KOPT-K1 (cell line): ENCODE results near the gene SNX21.

ENCODE experiments used
- H3K27ac ChIP-seq: fragments of 200-600 bp; sonication (generic); 2 replicates; pipeline ENCODE4 v1.5.1; 2016; ENCODE audit warnings: antibody characterized with exemption, mild to moderate bottlenecking, low read depth, low read length; ENCODE audit not compliant: poor library complexity, severe bottlenecking
- H3K36me3 ChIP-seq: fragments of 200-600 bp; sonication (generic); 2 replicates; pipeline ENCODE4 v1.5.1; 2017; ENCODE audit warnings: antibody characterized with exemption, mild to moderate bottlenecking, low read length, moderate library complexity; ENCODE audit not compliant: insufficient read depth
- H3K9me3 ChIP-seq: fragments of 200-600 bp; sonication (generic); 2 replicates; pipeline ENCODE4 v1.5.1; 2017; ENCODE audit warnings: antibody characterized with exemption, low read length, mild to moderate bottlenecking; ENCODE audit not compliant: insufficient read depth, poor library complexity, severe bottlenecking

SNX21 gene

DNA sequence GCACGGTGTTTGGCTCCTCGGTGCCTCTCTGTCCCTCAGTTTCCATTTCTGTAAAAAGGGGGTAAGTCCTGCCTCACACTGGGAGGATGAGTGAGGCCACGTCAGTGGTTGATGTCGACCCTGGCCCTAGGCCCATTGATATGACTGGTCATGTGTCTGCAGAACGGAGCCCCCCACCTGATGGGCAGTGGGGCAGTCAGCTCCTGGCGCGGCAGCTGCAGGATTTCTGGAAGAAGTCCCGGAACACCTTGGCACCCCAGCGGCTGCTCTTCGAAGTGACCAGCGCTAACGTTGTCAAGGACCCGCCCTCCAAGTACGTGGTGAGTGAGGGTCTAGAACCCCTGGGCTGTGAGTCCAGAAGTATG lies 1.2 kb downstream of the SNX21 start:
- Histone ChIP-seq H3K36me3 (no peaks in the 10 kb centered on the region), H3K9me3 (no peaks in the 10 kb centered on the region), H3K27ac (no peak overlapping the region)

DNA sequence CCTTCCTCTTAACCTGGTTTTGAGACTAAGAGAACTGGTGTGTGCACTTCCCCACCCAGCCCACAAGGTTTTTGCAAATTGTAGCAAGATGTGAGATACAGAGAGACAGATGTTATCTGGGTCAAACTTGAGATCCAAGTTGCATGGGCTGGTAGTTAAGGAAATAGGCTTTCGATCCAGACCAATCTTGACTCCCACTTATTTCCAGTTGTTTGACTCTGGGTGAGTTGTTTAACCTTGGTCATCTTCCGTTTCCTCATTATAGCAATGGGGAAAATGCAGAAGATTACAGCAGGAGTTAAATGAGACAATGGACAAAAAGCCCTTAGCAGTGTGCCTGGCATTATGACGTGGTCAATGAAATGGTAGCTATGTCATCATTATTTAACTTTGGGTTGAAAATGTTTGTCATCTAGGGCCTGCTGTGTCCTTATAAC lies 1.7 kb downstream of the SNX21 start:
- Histone ChIP-seq H3K9me3 (no peaks in the 10 kb centered on the region), H3K36me3 (no peaks in the 10 kb centered on the region), H3K27ac (no peak overlapping the region)

DNA sequence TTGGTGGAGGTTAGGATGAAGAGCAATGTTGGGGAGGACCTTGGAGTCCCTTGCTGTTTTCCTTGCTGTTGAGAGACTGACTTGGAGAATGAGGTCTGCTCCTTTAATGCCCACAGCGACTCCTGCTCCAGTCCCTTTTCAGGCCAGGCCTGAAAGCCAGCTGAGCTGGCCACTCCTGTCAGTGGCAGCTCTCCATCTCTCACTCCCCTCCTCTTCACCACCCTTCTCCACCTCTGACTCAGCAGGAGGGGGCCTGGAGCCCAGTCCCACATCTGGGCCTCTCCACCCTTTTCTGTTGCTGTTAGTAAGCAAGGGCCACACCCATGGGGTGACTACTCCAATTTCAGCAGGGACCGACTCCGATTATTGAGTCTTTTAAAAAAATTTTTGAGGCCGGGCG lies 2.2 kb downstream of the SNX21 start:
- no peaks in the 10 kb centered on the region for H3K9me3 ChIP-seq
- H3K36me3 ChIP-seq, result no peaks in the 10 kb centered on the region
- no peak overlapping the region for H3K27ac ChIP-seq

DNA sequence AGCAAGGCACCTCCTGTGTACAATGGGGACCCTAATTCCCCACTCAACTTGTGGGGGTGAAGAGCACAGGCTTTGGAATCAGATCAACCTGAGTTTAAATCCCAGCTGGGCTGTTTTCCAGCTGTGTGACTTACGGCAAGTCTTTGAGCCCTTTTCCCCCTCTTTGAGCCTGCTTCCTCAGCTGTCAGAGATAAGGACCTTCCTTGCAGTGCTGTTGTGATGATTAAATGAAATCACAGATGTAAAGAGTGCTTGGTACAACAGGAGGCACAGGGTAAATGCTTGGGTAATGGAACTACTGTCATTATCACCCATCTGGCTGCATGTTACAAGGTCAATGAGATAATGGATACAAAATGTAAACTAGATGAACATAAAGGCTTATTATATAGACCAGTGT lies 3.2 kb downstream of the SNX21 start:
- Histone ChIP-seq H3K9me3 (no peaks in the 10 kb centered on the region), H3K36me3 (peaks cover 5% of the 10 kb centered on the region; the same call in 1 of the 2 replicates), H3K27ac (no peak overlapping the region)

DNA sequence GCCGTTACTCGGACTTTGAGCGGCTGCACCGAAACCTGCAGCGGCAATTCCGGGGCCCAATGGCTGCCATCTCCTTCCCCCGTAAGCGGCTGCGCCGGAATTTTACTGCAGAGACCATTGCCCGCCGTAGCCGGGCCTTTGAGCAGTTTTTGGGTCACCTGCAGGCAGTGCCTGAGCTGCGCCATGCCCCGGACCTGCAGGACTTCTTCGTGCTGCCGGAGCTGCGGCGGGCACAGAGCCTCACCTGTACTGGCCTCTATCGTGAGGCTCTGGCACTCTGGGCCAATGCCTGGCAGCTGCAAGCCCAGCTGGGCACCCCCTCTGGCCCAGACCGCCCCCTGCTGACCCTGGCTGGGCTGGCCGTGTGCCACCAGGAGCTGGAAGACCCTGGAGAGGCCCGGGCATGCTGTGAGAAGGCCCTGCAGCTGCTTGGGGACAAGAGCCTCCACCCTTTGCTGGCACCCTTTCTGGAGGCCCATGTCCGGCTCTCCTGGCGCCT lies 7.2 kb downstream of the SNX21 start:
- H3K9me3 ChIP-seq, result no peaks in the 10 kb centered on the region
- H3K36me3 ChIP-seq, result peaks cover 44% of the 10 kb centered on the region
- H3K27ac ChIP-seq, result no peak overlapping the region

DNA sequence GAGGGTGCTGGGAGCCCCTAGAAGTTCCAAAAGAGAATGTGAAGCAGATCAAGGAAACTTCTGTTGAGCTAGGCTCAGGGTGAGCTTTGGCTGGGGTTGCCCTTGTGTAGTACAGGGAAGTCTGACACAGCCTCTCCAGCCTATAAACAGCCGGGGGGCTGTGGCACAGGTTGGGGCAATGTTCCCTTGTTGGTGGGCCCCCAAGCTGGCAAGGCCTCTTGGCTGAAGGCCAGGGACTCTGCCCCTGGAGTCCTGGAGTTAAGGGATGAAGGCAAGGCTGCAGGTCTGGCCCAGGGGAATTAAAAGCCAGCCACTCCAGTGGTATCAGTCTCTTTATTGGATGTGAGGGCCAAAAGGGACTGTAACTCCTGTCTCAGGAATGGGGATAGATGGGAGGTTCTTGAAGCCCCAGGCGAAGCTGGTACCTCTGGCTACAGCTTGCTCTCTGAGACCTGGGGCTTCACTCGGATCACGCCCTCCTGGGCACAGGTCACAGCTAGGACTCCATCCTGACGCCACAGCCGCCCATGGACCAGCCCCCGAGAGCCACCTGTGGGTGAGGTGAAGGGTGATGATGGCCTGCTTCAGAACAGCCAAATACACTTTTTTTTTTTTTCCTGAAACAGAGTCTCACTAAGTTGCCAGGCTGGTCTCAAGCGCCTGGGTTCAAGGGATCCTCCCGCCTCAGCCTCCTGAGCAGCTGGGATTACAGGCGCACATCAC lies 8.0 kb downstream of the SNX21 start:
- H3K27ac ChIP-seq, result no peak overlapping the region

DNA sequence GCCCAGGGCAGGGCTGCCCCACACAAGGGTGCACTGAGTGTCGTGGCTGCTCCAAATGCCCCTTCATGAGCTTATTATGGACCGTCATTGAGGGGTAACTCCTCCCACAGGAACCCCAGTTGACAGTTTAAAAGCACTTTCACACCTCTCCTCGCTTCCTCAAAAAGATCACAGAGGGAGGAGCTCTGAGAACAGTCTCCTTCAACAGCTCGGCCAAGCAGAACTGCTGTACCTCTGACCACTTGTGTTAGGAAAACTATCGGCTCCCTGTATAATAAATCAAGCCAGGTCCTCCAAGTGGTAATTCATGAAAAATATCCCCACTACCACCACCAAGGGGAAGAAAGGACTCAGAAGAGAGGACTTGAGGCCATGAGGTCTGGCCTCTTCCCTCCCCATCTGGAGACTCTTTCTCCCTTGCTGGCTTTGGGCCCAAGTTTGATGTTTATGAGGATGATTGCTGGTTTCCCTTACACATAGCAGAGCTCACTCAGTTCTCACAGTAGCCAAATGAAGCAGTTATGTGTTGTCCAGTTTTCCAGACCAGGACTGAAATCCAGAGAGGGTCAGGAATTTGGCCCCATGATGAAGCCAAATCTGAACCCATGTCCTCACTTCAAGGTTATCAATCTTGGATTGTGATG lies 8.7 kb downstream of the SNX21 start:
- no peaks in the 10 kb centered on the region for H3K9me3 ChIP-seq
- no peak overlapping the region for H3K27ac ChIP-seq
- H3K36me3 ChIP-seq, result peaks cover 58% of the 10 kb centered on the region

More for the DNA sequence above, 8.0 kb downstream of the SNX21 start:
- no peaks in the 10 kb centered on the region for H3K9me3 ChIP-seq
- peaks cover 53% of the 10 kb centered on the region for H3K36me3 ChIP-seq

DNA sequence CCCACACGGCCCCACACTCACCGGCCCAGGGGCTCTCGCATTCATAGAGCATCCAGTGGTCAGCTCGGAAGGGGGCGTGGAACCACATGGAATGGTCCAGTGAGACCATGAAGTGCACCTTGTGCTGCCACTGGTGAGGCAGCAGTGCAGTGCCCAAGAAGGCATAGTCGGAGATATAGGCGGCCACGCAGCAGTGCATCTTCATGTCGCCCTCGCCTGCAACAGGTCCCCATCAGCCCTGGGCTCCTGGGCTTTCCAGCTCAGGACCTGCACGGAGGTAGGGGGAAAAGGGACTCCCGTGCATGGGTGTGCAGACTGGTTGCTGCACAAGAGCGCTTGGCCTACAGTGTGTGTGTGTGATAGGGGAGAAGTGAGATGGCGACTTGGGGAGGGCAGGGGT lies 9.9 kb downstream of the SNX21 start:
- Histone ChIP-seq H3K36me3 (peaks cover 65% of the 10 kb centered on the region), H3K9me3 (no peaks in the 10 kb centered on the region), H3K27ac (no peak overlapping the region)

DNA sequence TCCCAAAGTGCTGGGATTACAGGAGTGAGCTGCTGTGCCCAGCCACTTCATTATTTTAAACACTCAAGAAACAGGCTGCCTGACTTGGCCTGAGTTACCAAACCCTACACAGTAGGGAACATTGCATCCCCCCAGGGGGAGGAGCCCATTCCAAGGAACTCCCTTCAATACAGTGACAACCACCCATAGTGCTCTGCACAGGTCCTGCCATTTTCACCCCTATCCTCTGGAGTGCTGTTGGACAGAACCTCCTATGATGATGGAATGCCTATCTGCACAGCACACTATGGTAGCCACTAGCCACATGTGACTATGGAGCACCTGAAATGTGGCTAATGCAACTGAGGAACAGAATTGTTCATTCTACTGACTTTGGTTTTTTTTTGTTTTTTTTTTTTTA lies 11.9 kb downstream of the SNX21 start:
- no peak overlapping the region for H3K27ac ChIP-seq
- H3K36me3 ChIP-seq, result peaks cover 79% of the 10 kb centered on the region
- no peaks in the 10 kb centered on the region for H3K9me3 ChIP-seq

DNA sequence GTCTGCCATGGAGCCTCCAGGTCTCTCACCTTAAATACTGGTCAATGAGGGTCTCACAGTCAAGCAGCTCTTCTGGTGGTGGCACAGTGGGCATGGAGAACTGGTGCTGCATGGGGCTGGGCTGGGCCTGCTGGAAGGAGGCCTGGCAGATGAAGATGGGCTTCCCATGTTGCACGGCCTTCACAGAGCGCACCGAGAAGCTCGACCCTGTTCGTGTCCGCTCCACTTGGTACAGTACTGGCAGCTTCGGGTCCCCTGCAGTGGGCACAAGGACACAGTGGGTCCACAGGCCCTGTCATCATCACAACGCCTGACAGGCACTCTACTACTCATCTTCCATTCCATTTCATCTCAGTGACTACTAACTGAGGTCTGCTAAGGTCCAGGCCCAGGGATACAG lies 14.8 kb downstream of the SNX21 start:
- Histone ChIP-seq H3K9me3 (no peaks in the 10 kb centered on the region), H3K36me3 (peaks cover 84% of the 10 kb centered on the region), H3K27ac (no peak overlapping the region)

DNA sequence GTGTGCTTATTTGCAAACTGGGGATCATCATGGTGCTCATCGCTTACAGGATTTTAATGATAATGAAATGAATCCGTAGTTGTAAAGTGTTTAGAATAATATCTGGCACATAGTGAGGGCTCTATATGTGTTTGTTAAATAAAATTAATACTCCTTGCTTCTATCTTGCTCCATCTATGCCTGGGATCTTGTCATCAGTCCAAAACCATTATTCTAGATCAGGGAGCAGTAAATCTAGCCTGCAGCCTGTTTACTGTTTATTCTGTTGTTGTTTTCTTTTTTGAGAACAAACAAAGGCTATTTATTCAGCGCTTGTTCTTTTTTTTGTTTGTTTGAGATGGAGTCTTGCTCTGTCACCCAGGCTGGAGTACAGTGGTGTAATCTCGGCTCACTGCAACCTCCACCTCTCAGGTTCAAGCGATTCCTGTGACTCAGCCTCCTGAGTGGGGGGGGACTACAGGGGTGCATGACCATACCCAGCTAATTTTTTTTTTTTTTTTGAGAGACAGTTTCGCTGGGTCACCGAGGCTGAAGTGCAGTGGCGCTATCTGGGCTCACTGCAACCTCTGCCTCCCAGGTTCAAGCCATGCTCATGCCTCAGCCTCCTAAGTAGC lies 15.5 kb downstream of the SNX21 start:
- H3K36me3 ChIP-seq, result peaks cover 82% of the 10 kb centered on the region
- no peak overlapping the region for H3K27ac ChIP-seq
- no peaks in the 10 kb centered on the region for H3K9me3 ChIP-seq

DNA sequence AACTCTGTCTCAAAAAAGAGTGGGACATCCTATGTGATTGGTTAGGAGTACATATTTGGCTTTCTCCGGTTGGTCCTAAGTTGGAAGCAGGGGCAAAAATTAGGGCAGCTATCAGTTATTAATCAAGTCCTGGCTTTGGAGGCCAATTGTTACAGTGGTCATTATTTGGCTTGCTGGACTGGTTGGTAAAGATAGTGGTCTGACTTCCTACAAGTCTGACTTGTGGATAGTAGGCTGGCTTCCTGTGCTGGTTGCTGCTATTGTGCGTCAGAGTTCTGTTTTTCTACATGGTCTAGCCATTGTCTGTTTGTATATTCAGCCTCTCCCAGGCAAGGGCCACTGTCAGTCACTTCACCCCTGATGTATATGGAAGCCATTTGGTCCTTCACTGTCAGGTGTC lies 16.6 kb downstream of the SNX21 start:
- no peaks in the 10 kb centered on the region for H3K9me3 ChIP-seq
- H3K36me3 ChIP-seq, result peaks cover 78% of the 10 kb centered on the region

DNA sequence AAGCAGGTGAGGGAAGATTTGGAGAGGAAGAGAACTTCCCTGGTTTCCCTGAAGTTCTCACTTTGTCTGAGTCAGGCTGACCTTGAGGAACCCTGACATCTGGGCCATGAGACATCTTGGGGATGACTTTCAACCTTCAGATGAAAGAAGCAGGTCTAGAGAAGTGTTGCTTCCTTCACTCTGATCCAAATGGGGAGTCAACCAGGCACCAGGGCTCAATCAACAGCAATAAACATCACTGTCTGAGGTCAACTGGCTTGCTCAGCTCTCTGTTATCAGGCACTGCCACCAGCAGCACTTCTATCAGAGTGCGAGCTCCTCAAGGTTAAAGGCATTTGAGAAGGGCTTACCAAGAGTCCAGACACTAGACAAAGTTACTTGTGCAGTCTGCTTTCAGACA lies 17.3 kb downstream of the SNX21 start:
- H3K9me3 ChIP-seq, result no peaks in the 10 kb centered on the region
- no peak overlapping the region for H3K27ac ChIP-seq
- H3K36me3 ChIP-seq, result peaks cover 71% of the 10 kb centered on the region

More for the DNA sequence above, 16.6 kb downstream of the SNX21 start:
- no peak overlapping the region for H3K27ac ChIP-seq

DNA sequence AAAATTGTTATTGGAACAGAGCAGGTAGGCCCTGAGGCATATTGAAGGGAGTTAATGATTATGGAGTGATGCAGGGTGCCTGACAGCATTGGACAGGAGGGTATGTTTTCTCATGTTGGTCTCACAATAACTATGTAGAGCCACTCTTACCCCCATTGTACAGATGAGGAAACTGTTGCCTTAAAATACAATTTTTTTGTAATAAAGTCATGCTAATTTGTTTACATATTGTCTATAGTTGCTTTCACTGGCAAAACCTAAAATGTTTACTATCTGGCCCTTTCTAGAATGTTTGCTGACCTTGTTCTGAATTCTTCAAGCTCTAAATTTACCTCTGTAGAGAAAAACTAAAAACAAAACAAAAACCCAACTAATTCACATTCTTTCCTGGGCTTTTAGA lies 17.9 kb downstream of the SNX21 start:
- H3K27ac ChIP-seq, result no peak overlapping the region
- peaks cover 66% of the 10 kb centered on the region for H3K36me3 ChIP-seq
- no peaks in the 10 kb centered on the region for H3K9me3 ChIP-seq

DNA sequence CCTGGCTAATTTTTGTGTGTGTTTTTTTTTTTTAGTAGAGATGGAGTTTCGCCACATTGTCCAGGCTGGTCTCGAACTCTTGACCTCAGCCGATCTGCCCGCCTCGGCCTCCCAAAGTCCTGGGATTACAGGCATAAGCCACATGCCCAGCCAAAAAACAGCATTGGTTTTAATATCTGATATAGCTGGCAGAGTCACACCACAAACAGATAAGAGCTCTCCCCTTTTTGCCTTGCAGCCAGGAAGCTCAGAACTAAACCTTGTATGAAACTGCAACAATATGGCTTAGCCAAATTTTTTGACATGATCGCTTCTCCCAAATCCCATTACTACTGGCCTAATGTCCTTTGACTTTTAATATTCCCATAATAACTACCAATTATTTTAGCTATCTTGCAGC lies 18.7 kb downstream of the SNX21 start:
- Histone ChIP-seq H3K9me3 (no peaks in the 10 kb centered on the region), H3K36me3 (peaks cover 60% of the 10 kb centered on the region), H3K27ac (no peak overlapping the region)
